ENCODE measurements around the gene NR6A1. TPM values are rescaled to one million over a fixed set of nuclear protein-coding genes. Genes with fewer than 3 reads are reported as not detected.

Gene NR6A1
- total RNA-seq, 1 donor from 2014 or later: 1.7 TPM

DNA sequence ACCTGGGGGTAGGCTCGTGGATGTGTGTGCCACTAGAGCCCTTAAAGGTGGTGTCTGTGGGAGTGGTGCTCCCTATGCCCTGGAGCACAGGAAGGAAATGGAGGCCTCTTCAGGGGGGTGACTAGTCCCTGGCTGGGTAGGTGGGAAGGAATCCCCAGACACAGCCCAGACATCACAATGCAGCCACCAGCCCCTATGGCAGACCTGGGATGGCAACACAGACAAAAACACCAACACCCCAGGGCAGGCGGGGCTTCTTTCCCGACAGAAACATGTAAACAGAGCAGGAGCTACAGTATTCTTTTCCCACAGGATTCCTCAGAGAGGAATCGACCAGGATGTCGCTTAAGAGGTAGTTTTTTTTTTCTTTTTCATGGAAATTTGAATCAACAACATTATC lies 253.5 kb downstream of the NR6A1 start:
- no peak for ATAC-seq

DNA sequence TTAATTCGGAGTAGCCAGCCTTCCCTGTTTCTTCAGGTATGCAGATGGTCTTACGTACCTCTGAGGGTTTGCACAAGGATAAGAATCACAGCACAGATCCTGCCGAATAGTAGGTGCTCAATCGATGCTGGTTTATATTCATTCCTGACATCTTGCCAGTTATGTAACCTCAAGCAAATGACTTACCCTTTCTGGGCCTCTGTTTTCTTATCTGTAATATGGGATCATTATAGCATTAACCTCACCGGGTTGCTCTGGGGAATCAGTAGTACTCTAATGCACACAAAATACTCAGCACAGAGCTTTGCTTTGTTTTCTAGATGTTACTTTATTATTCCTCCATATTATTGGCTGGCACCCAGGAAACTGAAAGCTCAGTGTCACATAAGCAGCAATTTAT lies 256.2 kb downstream of the NR6A1 start:
- no peak for ATAC-seq

DNA sequence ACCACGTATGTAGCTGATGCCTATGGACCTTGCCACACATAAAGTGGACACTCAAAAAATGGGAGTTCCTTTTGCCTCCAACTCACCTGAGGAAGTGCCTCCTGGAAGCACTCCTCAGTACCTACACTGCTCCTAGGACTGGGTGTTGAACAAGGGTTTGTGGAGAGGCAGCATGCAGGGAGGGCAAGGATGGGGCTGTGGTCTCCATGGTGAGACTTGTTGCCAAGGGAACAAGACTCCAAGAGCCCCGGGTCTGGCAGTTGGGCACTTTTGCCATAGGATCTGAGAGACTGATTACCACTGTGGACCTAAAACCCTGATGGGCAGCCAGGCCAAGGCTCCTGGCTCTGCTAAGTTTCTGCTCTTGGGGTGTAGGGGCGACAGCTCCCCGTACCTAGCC lies 257.0 kb downstream of the NR6A1 start:
- ATAC-seq: no peak

DNA sequence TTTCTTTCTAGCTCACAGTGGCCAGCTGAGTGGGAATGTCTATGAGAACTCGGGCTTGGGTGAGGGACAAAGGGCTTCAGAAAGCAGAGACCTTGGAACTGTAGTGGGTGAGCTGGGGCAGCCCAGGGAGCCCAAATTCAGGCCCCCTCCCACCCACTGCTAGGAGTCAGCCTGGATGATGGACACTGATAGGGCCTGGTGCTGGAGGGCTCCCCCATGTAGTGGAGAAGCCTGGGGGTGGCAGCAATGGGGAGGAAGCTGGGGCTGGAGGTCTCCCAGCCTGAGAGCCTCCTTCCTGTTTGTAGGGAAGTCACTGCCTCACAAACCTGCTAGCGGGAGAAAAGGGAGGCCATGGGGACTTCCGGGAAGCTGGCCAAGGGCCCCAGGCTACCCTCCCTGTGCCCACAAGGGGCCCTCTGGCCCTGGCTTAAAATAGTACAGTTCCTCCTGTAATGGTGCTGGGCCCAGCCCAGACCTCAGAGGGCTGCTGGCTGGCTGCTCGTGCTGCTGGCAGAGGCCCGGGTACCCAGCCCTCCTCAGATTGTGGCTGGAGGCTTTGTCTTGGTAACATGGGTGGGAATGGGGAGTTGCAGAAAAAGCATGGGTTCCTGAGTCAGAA lies 257.6 kb downstream of the NR6A1 start:
- no peak for ATAC-seq

DNA sequence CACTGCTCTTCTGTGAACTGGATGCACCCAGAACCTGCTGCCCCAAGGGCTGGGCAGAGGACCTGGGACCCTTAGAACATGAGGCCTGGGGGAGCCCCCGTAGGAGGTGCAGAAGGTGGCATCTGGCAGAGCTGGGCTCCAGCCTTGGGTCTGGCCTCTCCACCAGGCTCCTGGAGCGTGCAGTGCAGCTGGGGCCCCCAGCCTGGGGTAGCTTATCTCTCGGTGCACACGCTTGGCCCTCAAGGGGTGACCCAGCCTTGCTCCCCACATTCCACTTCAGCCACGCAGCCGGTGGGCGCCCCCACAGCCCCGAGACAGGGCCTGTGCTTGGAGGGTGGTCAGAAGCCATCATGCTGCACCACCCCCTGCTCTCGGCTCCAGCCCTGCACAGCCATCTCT lies 258.3 kb downstream of the NR6A1 start:
- ATAC-seq: peak; percentile 21

DNA sequence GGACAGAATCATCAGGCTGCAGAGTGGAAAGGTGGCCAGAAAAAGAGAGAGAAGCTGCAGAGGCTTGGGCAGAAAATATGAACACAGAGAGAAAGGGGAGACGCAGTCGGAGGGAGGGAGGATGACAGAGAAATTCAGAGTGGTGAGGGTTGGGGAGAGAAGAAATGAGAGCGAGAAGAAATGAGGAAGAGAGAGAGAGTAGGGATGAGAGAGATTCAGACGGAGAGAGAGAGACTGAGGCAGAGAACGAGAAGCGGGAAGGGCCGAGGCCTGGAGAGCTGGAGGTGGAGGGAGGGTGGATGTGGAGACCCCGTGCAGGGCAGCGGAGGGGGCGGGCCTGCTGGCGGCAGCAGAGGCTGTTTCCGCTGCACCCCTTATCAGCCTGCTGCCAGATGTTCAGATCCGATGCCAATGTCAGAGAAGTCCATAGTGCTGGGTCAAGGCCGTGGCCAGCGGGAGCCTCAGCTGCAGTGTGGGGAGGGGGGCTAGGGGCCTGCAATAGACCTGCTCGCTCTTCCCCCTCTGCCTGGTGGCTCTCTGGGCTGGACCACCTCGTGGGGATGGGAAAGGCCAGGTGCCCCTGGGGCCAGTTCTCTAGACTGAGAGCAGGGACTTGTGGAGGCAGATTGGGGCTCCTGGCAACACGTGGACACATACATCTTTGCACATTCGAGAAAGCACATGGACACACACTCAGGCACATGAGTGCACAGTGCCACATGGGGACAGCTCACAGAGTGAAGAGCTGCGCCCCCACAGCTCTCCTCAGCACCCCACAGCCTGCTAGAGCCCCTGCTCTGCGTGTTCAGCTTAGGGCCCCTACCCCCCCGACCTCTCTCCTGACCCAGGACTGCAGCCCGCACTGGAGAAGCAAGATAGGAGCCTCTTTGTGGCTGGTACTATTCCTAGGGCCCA lies 259.0 kb downstream of the NR6A1 start:
- no peak for ATAC-seq

DNA sequence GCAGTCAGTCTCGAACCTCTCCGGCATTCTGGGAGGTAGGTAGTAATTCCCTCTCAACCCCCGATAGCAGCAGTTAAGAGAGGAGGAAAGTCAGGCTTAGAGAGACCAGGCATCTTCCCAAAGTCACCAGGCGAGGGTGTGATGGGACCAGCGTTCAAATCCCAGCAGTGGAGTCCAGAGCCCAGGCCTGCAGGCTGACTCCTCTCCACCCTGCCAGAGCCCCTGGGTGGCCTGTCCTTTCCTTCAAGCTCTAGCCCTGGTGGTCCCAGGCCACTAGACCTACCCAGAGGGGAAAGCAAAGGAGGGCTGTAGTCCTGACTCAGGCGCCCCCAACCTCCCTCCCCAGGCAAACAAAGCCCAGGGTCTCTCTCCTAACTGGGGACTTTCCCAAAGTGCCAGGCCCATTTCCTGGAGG lies 259.7 kb downstream of the NR6A1 start:
- ATAC-seq: no peak

DNA sequence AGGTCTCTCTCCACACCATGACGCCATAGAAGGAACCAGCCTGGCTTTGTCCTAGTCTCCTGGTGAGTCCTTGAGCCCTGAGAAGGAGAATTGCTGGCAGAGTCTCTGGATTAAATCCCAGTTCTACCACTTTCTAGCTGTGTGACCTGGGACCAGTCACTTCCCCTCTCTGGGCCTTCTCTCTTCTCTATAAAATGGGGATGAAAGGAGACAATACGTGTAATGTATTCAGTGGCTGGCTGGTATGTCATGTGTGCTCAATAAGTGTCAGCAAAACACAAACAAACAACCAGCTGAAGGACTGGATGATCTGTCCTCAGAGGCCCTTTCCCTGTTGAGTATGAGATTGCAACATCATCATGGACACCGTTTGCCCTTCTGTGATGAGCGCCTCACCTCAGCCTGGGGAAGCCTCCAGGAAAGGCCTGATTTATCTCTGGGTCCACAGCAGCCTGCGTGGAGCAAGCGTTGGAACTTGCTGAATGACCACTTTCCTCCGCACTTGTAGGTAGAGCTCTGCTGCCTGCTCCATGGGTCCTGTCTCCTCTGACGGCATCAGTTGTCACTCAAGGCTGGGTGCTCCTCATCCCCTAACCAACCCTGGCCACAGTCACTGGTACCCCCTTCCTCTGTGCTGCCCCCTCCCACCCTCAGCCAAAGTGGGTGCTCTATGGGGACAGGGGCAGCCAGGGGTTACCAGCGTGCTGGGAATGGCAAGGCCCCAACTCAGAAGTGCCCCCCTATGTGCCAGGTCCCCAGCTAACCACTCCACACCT lies 260.3 kb downstream of the NR6A1 start:
- no peak for ATAC-seq

DNA sequence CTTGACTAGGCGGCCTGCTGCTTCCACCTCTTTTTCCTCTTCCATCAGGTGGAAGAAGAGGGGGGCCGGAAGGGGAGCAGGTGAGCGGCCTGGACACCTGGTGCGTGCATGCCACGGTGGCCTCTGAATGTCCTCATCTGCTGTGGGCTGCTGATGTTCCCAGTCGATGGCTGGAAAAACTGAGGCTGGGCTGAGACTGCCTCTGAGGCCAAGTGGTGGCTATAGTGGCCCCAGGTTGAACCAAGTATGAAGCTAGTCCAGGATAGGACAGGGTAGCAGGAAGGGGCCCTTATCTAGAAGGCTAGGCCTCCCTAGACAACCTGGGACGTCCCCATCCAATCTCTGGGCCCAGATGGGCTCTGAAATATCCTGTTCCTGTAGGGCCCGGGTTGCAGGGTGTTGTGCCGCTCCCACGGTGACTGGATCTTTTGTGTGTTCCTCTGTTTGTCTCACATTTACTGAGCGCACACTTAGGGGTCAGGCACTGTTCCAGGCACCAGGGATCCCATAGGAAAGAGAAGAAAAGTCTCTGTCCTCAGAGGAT lies 263.2 kb downstream of the NR6A1 start:
- ATAC-seq: no peak

DNA sequence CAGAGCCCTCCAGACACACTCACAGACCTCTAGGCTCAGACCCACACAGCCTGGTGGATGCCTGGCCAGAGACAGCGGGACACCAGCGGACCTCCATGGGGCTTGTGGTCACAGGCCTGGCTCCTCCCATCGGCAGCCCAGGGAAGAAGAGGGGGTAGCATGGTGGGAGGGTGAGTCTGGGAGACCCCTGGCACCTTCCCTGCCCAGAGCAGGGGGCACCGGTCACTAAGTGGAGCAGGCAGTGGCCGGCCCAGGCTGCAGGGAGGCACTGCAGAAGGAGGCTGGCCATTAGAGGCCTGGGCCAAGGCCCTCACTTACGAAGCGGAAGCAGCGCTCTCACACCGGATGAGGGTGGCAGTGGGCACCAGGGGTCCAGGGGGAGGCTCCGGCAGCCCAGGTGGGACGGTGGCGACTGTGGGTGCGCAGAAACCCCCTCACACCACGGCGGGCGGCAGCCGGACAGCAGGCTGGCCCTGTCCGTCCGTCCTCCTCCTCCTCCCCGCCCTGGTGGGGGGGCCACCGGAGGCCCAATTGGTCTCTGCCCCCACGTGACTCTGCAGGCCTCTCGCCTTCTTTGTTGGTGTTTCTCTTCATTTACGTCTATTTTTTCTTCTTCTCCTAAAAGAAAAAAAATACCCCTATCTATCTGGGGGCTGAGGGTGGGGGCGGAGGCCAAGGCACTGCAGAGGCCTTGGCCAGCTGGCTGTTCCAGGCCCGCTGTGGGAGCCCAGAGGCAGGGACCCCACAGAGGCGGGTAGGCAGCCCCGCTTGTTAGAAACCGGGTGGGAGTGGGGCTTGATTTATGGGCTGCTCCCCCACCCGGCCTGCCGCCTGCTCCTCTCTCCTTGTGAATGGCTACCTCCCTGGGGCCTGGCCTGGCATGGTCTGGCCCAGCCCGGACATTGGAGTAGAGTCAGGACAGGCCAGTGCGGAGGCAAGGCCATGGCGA lies 263.9 kb downstream of the NR6A1 start, which contains the start of gene NR5A1:
Gene NR5A1 (minus strand): TSS at position 469 of the 949 bp plus-strand sequence. CDS start 4,004 bp downstream, outside the sequence.
- no peak for ATAC-seq

DNA sequence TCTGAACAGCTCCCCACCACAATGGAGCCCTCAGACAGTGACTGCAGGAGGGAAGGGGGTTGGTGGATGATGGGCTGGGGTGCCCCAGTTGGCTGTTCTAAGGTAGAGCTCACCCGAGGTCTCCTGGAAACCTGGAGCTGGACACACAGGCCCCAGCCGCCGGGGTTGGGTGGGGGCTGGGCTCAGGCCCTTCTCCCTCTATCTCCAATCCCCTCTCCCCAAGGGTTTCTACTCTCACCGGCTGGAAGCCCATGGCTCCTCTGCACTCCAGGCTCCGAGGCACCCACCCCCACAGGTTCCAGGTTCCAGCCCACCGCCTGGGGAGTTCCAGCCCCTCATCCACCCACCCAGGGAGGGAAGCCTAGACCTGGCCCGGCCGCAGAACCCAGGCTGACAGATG lies 264.7 kb downstream of the NR6A1 start:
- ATAC-seq: no peak

DNA sequence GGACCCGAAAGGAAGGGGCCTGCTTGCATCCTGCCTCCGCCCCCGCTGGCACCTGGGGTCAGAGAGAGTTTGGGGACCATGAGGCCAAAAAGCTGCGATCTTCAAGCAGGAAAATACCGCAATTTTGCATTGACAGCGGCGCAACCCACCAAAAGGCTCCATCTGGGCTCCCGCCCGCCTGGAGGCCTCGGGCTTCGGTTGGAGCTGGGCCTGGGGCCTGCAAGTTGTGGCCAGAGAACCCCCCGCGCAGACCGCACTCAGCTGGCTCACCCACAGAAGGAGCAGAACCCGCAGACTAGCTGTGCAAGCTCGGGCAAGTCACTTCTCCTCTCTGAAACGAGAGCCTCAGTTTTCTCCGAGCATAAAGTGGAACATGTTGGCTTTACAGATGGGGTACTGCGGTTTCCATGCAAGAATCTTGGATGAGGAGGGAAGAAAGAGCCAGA lies 265.2 kb downstream of the NR6A1 start:
- ATAC-seq: no peak

DNA sequence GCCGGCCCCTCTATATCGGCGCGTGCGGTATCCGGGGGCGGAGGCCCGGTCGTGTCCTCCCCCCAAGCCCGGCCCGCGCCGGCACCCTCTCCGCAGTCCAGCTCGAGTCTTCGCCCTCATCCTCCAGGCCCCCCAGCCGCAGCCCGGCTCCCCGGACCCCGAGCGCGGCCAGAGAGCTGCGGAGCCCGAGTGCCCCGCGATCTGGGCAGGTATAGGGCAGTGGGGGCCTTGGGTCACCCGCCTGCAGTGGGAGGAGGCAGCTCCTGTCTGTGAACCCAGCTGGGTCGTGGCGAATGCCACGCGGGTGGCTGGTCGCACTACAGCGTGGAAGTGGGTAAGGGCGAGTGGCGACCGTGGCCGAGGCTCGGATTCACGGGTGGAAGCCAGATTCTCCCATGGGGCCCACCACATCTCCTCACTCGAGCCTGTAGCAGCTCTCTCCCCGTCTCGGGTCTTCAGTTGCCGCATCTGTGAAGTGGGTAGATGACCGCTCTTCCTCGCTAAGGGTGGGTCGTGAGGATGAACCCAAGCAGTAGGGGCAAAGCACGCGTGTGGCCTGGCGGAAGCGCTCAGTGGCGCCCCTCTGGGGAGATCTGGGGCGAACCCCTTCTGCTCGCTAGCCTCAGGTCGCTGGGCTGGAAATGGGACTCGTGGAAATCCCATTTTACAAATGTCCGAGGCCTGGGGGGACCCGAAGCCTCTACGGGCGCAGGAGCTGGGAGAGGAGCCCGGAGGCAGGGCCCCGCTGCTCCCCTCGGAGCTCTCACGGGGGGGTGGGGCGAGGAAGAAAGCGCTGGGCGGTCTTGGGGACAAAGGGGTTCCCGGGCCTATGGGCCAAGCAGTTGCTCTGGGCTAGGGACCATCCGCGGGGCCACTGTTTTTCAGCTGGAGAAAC lies 265.9 kb downstream of the NR6A1 start:
- no peak for ATAC-seq

DNA sequence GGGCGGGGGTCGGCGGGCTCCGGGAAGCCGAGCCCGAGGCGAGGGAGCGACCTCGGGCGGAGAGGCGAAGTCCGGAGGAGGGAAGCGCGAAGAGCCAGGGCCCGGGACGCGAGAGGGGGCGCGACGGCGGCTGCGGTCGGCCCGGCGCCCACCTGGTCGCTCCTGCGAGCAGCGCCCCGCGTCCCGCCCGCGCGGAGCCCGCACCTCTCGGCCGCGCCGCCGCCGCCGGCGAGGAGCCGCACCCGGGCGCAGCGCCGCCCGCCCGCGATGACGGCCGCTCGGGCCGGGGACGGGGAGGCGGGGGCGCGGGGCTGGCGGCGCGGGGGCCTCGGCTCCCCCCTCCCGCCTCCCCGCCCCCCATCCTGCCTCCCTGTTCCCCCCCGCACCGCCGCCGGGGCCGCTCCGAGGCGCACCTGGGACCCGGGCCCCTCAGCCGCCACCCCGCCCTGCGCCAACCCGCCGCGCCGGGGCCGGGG lies 266.5 kb downstream of the NR6A1 start:
- no peak for ATAC-seq

DNA sequence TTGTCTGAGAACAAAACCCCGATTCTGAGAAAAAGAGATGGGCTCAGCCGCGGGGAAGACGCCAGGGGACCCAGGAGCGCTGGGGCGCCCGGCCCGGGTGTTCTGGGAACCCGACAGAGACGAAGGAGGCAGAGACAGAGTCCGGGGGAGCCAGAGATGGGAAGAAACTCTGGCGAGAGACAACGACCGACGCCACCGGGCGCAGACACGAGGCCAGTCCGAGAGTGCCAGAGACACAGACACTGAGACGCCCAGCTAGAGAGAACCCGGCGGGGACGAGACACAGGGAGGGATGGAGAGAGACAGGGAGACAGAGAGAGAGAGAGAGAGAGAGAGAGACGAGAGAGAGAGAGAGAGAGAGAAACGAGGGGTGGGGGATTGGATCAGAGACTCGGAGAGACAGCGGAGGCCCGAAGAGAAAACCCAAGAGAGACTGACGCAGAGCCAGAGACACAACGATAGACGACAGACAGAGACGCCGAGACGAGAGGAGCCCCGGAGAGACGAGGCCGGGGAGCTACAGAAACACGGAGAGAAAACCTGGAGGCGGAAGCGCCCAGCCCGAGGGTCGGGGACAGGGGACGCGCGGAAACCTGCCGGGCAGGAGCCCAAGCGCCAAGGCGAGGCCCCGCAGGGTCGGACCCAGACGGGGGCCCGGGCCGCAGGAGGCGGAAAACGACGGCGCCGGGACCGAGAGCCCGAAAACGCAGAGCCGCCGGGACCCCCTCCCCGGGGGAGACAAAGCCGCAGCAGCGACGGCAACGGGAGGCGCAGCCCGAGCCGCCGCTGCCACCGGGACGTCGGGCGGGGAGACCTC lies 267.2 kb downstream of the NR6A1 start:
- no peak for ATAC-seq

DNA sequence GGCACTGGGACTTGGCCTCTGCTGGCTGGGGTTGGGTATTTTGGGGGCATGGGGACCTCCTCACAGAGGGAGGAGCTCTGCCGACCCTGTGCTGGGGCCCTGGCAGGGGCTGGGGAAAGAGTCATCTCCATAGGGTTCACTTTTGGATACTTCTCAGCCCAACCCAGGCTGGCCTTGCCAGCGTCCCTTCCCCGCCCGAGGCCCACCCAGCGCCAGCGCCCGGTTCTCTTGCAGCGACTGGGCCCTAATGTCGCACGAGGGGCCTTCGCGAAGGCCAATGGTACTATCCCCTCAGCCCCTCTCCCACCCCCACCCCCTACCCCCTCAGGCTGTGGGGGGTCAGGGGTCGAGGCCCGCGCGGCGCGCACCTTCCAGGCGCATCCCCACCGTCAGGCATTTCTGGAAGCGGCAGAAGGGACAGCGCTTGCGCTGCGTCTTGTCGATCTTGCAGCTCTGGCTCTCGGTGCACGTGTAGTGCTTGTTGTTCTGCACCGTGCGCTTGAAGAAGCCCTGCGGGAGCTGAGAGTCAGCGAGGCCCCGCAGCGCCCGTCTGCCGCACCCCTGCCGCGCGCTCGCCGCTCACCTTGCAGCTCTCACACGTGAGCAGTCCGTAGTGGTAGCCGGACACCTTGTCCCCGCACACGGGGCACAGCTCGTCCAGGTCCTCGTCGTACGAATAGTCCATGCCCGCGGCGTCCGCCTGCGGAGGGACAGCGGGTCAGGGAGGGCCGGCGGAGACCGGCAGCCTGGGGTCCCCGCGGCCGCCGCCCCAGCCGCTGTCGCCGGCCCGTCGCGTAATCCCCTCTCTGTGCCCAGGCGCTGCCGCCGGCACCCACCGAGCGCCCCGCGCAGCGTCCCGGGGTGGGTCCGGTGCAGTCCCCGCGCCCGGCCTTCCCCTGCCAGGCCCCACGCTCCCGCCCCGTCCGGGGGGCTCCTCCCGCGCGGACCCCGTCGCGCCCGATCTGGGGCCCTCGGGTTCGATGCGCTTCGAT lies 268.1 kb downstream of the NR6A1 start:
- ATAC-seq: no peak

DNA sequence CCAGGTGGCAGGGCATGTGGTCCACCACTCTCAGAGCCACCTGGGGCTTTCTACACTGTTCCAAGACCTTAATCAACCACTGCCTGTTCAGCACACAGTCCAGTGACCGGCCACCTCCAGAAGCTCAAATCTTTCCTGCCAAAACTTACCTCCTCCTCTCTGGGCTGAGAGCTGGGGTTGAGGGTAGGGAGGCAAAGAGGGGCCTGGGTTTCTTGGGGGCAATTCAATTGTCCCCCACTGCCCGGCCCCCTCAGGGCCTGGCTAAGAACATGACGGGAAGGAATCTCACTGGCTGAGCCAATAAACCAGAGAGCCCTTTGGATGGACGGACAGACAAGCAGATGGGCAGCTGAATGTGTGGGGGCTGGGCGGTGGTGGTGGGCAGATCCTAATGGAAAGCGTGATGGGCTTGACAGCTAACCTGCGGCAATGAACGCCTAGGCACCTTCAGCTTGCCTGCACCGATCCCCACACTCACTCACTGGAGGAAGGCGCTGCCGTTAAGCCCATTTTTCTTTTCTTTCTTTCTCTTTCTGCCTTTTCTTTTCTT lies 269.3 kb downstream of the NR6A1 start:
- no peak for ATAC-seq

All from esophagus mucosa (tissue), 1 donor.